Psoas muscle (tissue), 8 donors: ENCODE results near the gene IGDCC3. TPM values are rescaled to one million over a fixed set of nuclear protein-coding genes. Genes with fewer than 3 reads are reported as not detected.

Experiments used
- ATAC-seq, 4 donors: fragments of 200-7000 bp; cut with Tn5 transposase; one replicate each; pipeline ENCODE4 v1.9.1; 2020; ENCODE audit warnings: moderate library complexity in 3 of 4, mild to moderate bottlenecking in 2 of 4
- DNase-seq, 2 donors: peaks; one replicate each; pipeline ENCODE4 v3.0.0-alpha.2; 2020
- H3K27ac ChIP-seq: fragments of 200-600 bp; one replicate; pipeline ENCODE4 v1.8.0; 2022
- H3K27me3 ChIP-seq, 3 donors: fragments of 200-600 bp in 1 of 3; one replicate each; pipeline versions ENCODE4 v1.6.1 to v1.8.0; 2013 to 2022; ENCODE audit warnings: low read length in 2 of 3, mild to moderate bottlenecking in 2 of 3, moderate library complexity in 1 of 3; ENCODE audit not compliant: insufficient read depth in 3 of 3
- H3K36me3 ChIP-seq, 2 donors: fragments of 200-600 bp in 1 of 2; one replicate each; pipeline versions ENCODE4 v1.6.1 to v1.8.0; 2013 to 2022; ENCODE audit warnings: low read depth in 1 of 2, mild to moderate bottlenecking in 1 of 2, moderate library complexity in 1 of 2; ENCODE audit not compliant: insufficient read depth in 1 of 2
- H3K4me1 ChIP-seq: fragments of 200-600 bp; one replicate; pipeline ENCODE4 v1.8.0; 2022
- H3K4me3 ChIP-seq: fragments of 200-600 bp; one replicate; pipeline ENCODE4 v1.8.0; 2022; ENCODE audit warnings: mild to moderate bottlenecking
- H3K9me3 ChIP-seq: fragments of 200-600 bp; one replicate; pipeline ENCODE4 v1.8.0; 2022
- CTCF ChIP-seq: fragments of 200-600 bp; IDR thresholded peaks from one replicate; pipeline ENCODE4 v1.8.0; 2022; ENCODE audit warnings: antibody characterized with exemption
- WGBS, 3 donors: extraction: QIAGEN DNeasy Blood & Tissue Kit; methylation state at CpG; one replicate each; pipeline versions ENCODE4 v1.1.6 to v1.1.7; 2013; 5-methylcytosine and 5-hydroxymethylcytosine counted together
- intact Hi-C, 2 donors: fragments of 100-400 bp; cut with DNase I; formaldehyde crosslinking; loops; one replicate each; pipeline versions ENCODE4 v1.11.0 to v1.14.2; 2022
- polyA plus RNA-seq, 3 donors: library from polyadenylated mRNA; stranded (reverse); fragments of 200-250 nt; gene quantifications; one replicate each; pipeline ENCODE4 v1.2.3, GENCODE V29; 2013
- total RNA-seq, 4 donors: library from RNA; stranded (reverse); fragmentation: NEBNext Ultra II Directional in 2 of 4; extraction: Animal tissue kit (Norgen Biotek cat#: 25700) in 2 of 4; gene quantifications; one replicate each; pipeline versions ENCODE4 v1.2.1 to v1.2.4, GENCODE V29; 2021 to 2023
- donor health status: healthy with polysubstance abuse.
- donor health status: DM: no; HTN: no; CAD: no; lungs with moderate emphysema.
- donor health status: Bipolar disorder and iron deficiency.
- donor health status: healthy.
- donor health status: DM: yes; HTN: yes; CAD: no.
- donor health status: DM: no; HTN: no; CAD: no.
- donor health status: DM: no; HTN: no; CAD: no.
- donor health status: DM: yes; HTN: yes; CAD: no.

The IGDCC3 gene
- total and polyA plus RNA-seq, 7 donors = not detected

- H3K4me1 ChIP-seq = peaks cover 53% of the 10 kb centered on the region
- no peaks in the 10 kb centered on the region for H3K36me3 ChIP-seq
- H3K27me3 ChIP-seq = no peaks in the 10 kb centered on the region
- H3K4me3 ChIP-seq = no peak overlapping the region
- WGBS, 3 donors = 27 to 42% (median 31%) methylated on average over 1 of the region's 1 CpG
- DNase-seq (no peak), ATAC-seq (no peak)
- no peaks in the 10 kb centered on the region for H3K9me3 ChIP-seq
- TF ChIP-seq CTCF = no peak
- intact Hi-C loops = no loop called here
- peak overlapping the region; percentile 82 for H3K27ac ChIP-seq
Measured at GRCh38 chr15:65412556-65412955, 34.8 kb upstream of the IGDCC3 start.

- H3K36me3 ChIP-seq = no peaks in the 10 kb centered on the region
- H3K4me1 ChIP-seq = peaks cover 43% of the 10 kb centered on the region
- no peak for ATAC-seq
- WGBS, 3 donors = 58 to 66% (median 61%) methylated on average over 5 of the region's 5 CpGs
- H3K27ac ChIP-seq = peak overlapping the region; percentile 82
- no peak for DNase-seq
- no peak for TF ChIP-seq CTCF
- H3K9me3 ChIP-seq = no peaks in the 10 kb centered on the region
- H3K4me3 ChIP-seq = no peak overlapping the region
- intact Hi-C loops = no loop called here
- no peaks in the 10 kb centered on the region for H3K27me3 ChIP-seq
Measured at GRCh38 chr15:65411465-65412071, 33.8 kb upstream of the IGDCC3 start.

- no peaks in the 10 kb centered on the region for H3K36me3 ChIP-seq
- no peaks in the 10 kb centered on the region for H3K27me3 ChIP-seq
- intact Hi-C loops = no loop called here
- ATAC-seq (no peak), DNase-seq (no peak)
- peak overlapping the region; percentile 33 for H3K27ac ChIP-seq
- no peak overlapping the region for H3K4me3 ChIP-seq
- no peaks in the 10 kb centered on the region for H3K9me3 ChIP-seq
- no peak for TF ChIP-seq CTCF
- peaks cover 43% of the 10 kb centered on the region for H3K4me1 ChIP-seq
- WGBS, 3 donors = 66 to 78% (median 68%) methylated on average over 10 of the region's 10 CpGs
Measured at GRCh38 chr15:65410972-65411371, 33.2 kb upstream of the IGDCC3 start.

GRCh38 chr15:65410036-65410435 lies 32.2 kb upstream of the IGDCC3 start:
- ATAC-seq = no peak
- H3K27me3 ChIP-seq = no peaks in the 10 kb centered on the region
- peak overlapping the region; percentile 78 for H3K27ac ChIP-seq
- intact Hi-C loops = no loop called here
- no peaks in the 10 kb centered on the region for H3K9me3 ChIP-seq
- no peaks in the 10 kb centered on the region for H3K36me3 ChIP-seq
- TF ChIP-seq CTCF = no peak
- DNase-seq = no peak
- no peak overlapping the region for H3K4me3 ChIP-seq
- H3K4me1 ChIP-seq = peaks cover 45% of the 10 kb centered on the region
- 59 to 69% (median 60%) methylated on average over 11 of the region's 11 CpGs for WGBS, 3 donors

- peaks cover 36% of the 10 kb centered on the region for H3K4me1 ChIP-seq
- peak overlapping the region; percentile 78 for H3K27ac ChIP-seq
- H3K4me3 ChIP-seq = no peak overlapping the region
- WGBS, 3 donors = 77 to 90% (median 80%) methylated on average over 7 of the region's 7 CpGs
- intact Hi-C loops = no loop called here
- DNase-seq = peak in 1 of 2 donors; percentile 35
- no peaks in the 10 kb centered on the region for H3K36me3 ChIP-seq
- H3K9me3 ChIP-seq = no peaks in the 10 kb centered on the region
- no peak for ATAC-seq
- H3K27me3 ChIP-seq = no peaks in the 10 kb centered on the region
- TF ChIP-seq CTCF = no peak
Measured at GRCh38 chr15:65409036-65409631, 31.3 kb upstream of the IGDCC3 start.
